HepG2 (cell line): ENCODE measurements around the gene LASP1. TPM values are rescaled to one million over a fixed set of nuclear protein-coding genes. Genes with fewer than 3 reads are reported as not detected.

Source experiments
- ARID5B ChIP-seq: IDR thresholded peaks from 2 replicates; pipeline ENCODE4 v1.4.0; 2020; ENCODE audit warnings: mild to moderate bottlenecking, missing genetic modification reagents
- ARNT ChIP-seq: fragments of 450-650 bp; IDR thresholded peaks from 2 replicates; pipeline ENCODE4 v1.6.1; 2017
- DMTF1 ChIP-seq: sonication (generic); formaldehyde crosslinking; IDR thresholded peaks from 2 replicates; pipeline ENCODE4 v1.4.0; 2020; ENCODE audit warnings: mild to moderate bottlenecking, missing genetic modification reagents
- ETV6 ChIP-seq: sonication (generic); formaldehyde crosslinking; conservative IDR thresholded peaks from 2 replicates; pipeline ENCODE4 v1.4.0; 2020; ENCODE audit warnings: missing genetic modification reagents
- GPN1 ChIP-seq: sonication (generic); formaldehyde crosslinking; IDR thresholded peaks from 2 replicates; pipeline ENCODE4 v1.5.1; 2020; ENCODE audit warnings: missing genetic modification reagents, borderline replicate concordance
- KDM5A ChIP-seq: fragments of 200-600 bp; sonication (generic); IDR thresholded peaks from 2 replicates; pipeline ENCODE4 v1.7.0; 2018; ENCODE audit warnings: antibody characterized with exemption, mild to moderate bottlenecking, low read length, borderline replicate concordance
- NFYB ChIP-seq: sonication (generic); formaldehyde crosslinking; IDR thresholded peaks from 2 replicates; pipeline ENCODE4 v1.4.0; 2020; ENCODE audit warnings: missing genetic modification reagents
- NRL ChIP-seq: sonication (generic); formaldehyde crosslinking; IDR thresholded peaks from 2 replicates; pipeline ENCODE4 v1.5.0; 2020; ENCODE audit warnings: missing genetic modification reagents, mild to moderate bottlenecking, moderate library complexity, borderline replicate concordance
- RXRA ChIP-seq: sonication (generic); formaldehyde crosslinking; IDR thresholded peaks from 2 replicates; pipeline ENCODE4 v1.5.1; 2020; ENCODE audit warnings: missing genetic modification reagents
- SP2 ChIP-seq: sonication (generic); formaldehyde crosslinking; IDR thresholded peaks from 2 replicates; pipeline ENCODE4 v1.5.1; 2020; ENCODE audit warnings: mild to moderate bottlenecking, missing genetic modification reagents
- ZFX ChIP-seq: sonication (generic); formaldehyde crosslinking; IDR thresholded peaks from 2 replicates; pipeline ENCODE4 v1.4.0; 2020; ENCODE audit warnings: mild to moderate bottlenecking, low read depth, missing genetic modification reagents, moderate library complexity
- ZGPAT ChIP-seq: IDR thresholded peaks from 2 replicates; pipeline ENCODE4 v1.6.1; 2016; ENCODE audit warnings: mild to moderate bottlenecking
- ZMYM4 ChIP-seq: sonication (generic); formaldehyde crosslinking; IDR thresholded peaks from 2 replicates; pipeline ENCODE4 v1.8.1; 2023; ENCODE audit warnings: mild to moderate bottlenecking, missing genetic modification reagents
- ZNF432 ChIP-seq: sonication (generic); formaldehyde crosslinking; IDR thresholded peaks from 2 replicates; pipeline ENCODE4 v1.5.0; 2020; ENCODE audit warnings: missing genetic modification reagents, mild to moderate bottlenecking, borderline replicate concordance
- ZNF550 ChIP-seq: sonication (generic); formaldehyde crosslinking; IDR thresholded peaks from 2 replicates; pipeline ENCODE4 v1.4.0; 2020; ENCODE audit warnings: mild to moderate bottlenecking, missing genetic modification reagents, borderline replicate concordance
- ZNF646 ChIP-seq: sonication (generic); formaldehyde crosslinking; IDR thresholded peaks from 2 replicates; pipeline ENCODE4 v1.9.0; 2021; ENCODE audit warnings: mild to moderate bottlenecking, missing genetic modification reagents
- polyA plus RNA-seq, 8 experiments: library from polyadenylated mRNA; depleted of rRNA in 3 of 8; stranded (reverse) in 7 of 8; unstranded in 1 of 8; fragments of >200 nt; fragmentation: Illumina TruSeq in 4 of 8; extraction: Trizol in 4 of 8; gene quantifications; 2 replicates each; pipeline versions ENCODE4 v1.2.1 to v1.2.3, GENCODE V29; 2011 to 2016; ENCODE audit warnings: low read depth in 4 of 8, missing spikeins in 1 of 8, mixed read lengths in 1 of 8; ENCODE audit not compliant: insufficient read depth in 1 of 8
- total RNA-seq, 5 experiments: library from RNA; depleted of rRNA; stranded (reverse); fragments of >200 nt; fragmentation: Illumina TruSeq; extraction: Trizol; gene quantifications; 2 replicates each; pipeline ENCODE4 v1.2.3, GENCODE V29; 2016; ENCODE audit warnings: low read depth in 1 of 5

LASP1 gene
- total and polyA plus RNA-seq, 2 of the 13 experiments (the other 11 are each of a cell fraction or from before 2014, with no cell fraction given) = 70.1 to 97.0 TPM

- no peak for TF ChIP-seq ZNF646
- TF ChIP-seq RXRA (CRISPR knock-in tag) = peak; percentile 19; the same call in 1 of the 2 replicates
- no peak for TF ChIP-seq ARNT
- no peak for TF ChIP-seq ZGPAT (CRISPR knock-in tag)
- TF ChIP-seq ARID5B (CRISPR knock-in tag) = peak; percentile 33; the same call in 1 of the 2 replicates
- TF ChIP-seq SP2 (CRISPR knock-in tag) = no peak
- TF ChIP-seq NRL = 0 out of 2 replicates have a peak, but pooled peaks have one; percentile 66
- no peak for TF ChIP-seq GPN1
- TF ChIP-seq ZMYM4 (CRISPR knock-in tag) = no peak
- TF ChIP-seq ZNF550 (CRISPR knock-in tag) = no peak
- TF ChIP-seq KDM5A = no peak
- TF ChIP-seq NFYB = 0 out of 2 replicates have a peak, but pooled peaks have one; percentile 23
- no peak for TF ChIP-seq DMTF1 (CRISPR knock-in tag)
- TF ChIP-seq ETV6 = no peak
- TF ChIP-seq ZNF432 = no peak
- TF ChIP-seq ZFX (CRISPR knock-in tag) = peak; percentile 16; the same call in 1 of the 2 replicates
Observed at GRCh38 chr17:38844261-38844757, 25.5 kb upstream of the LASP1 start (continued).
